IPS DF 19.7 (cell line): ENCODE data around the gene PLLP.
A peak's percentile ranks its signal among the peaks of the same experiment; 100 is the strongest.
"Not testable (repeated sequence)": the region's sequence is repeated elsewhere in the genome, so short reads cannot be mapped to it uniquely, and the experiment has no call there.

Experiments used
- DNase-seq: peaks from one replicate; pipeline ENCODE4 v3.0.0-alpha.2; 2013; ENCODE audit warnings: low read depth, low spot score

Gene PLLP

GRCh38 chr16:57303021-57303909 lies 18.8 kb upstream of the PLLP start:
- DNase-seq = no peak

GRCh38 chr16:57301126-57301817 lies 16.8 kb upstream of the PLLP start:
- no peak for DNase-seq

- peak; percentile 87 for DNase-seq
Observed at GRCh38 chr16:57300387-57301125, 16.1 kb upstream of the PLLP start.

- DNase-seq = peak; percentile 89
Observed at GRCh38 chr16:57299719-57300386, 15.4 kb upstream of the PLLP start.

- no peak for DNase-seq
Observed at GRCh38 chr16:57299009-57299718, 14.7 kb upstream of the PLLP start.

GRCh38 chr16:57297856-57298255 lies 13.4 kb upstream of the PLLP start:
- no peak for DNase-seq

- DNase-seq = no peak
Observed at GRCh38 chr16:57289391-57290257, 5.2 kb upstream of the PLLP start.

GRCh38 chr16:57285379-57285778 lies 907 bp upstream of the PLLP start:
- no peak for DNase-seq

- DNase-seq = no peak
Observed at GRCh38 chr16:57284952-57285363, 486 bp upstream of the PLLP start.

- no peak for DNase-seq
Observed at GRCh38 chr16:57283959-57284208, 588 bp downstream of the PLLP start.

- DNase-seq = no peak
Observed at GRCh38 chr16:57283214-57283958, 1.1 kb downstream of the PLLP start.

- DNase-seq = no peak
Observed at GRCh38 chr16:57282510-57283213, 1.8 kb downstream of the PLLP start.

- DNase-seq = no peak
Observed at GRCh38 chr16:57281791-57282190, 2.7 kb downstream of the PLLP start.

- DNase-seq = no peak
Observed at GRCh38 chr16:57279780-57280638, 4.5 kb downstream of the PLLP start.

- no peak for DNase-seq
Observed at GRCh38 chr16:57278494-57278893, 6.0 kb downstream of the PLLP start.

- no peak for DNase-seq
Observed at GRCh38 chr16:57277586-57277985, 6.9 kb downstream of the PLLP start.

- DNase-seq = no peak
Observed at GRCh38 chr16:57276596-57276995, 7.9 kb downstream of the PLLP start.

- DNase-seq = not testable (repeated sequence)
Observed at GRCh38 chr16:57275946-57276345, 8.5 kb downstream of the PLLP start.
